Caco-2 (cell line): ENCODE data around the gene GPM6B. TPM values are rescaled to one million over a fixed set of nuclear protein-coding genes. Genes with fewer than 3 reads are reported as not detected.
A peak's percentile ranks its signal among the peaks of the same experiment; 100 is the strongest.

Source experiments
- BruUV-seq: library from RNA; stranded (reverse); fragments of 400-500 nt; replicated peaks from 2 replicates; lab custom pipeline; 2021; lab: Mats Ljungman, UMichigan
- CTCF ChIA-PET: fragments of 300-600 bp; sonication (Branson Sonifier 250); formaldehyde crosslinking; loops from one replicate; lab custom pipeline; 2022; ENCODE audit warnings: antibody characterized with exemption; lab: Charles Lee
- POLR2A ChIA-PET: fragments of 300-600 bp; sonication (Branson Sonifier 250); formaldehyde crosslinking; loops from one replicate; lab custom pipeline; 2022; ENCODE audit warnings: antibody characterized with exemption; lab: Charles Lee
- DNase-seq, 2 experiments: peaks; one replicate each; pipeline versions ENCODE4 v3.0.0 to v3.0.0-alpha.2; 2020 to 2022
- H3K27me3 ChIP-seq: replicated peaks from 2 replicates; pipeline ENCODE4 v1.6.0; 2011; ENCODE audit warnings: low read length; ENCODE audit not compliant: control insufficient read depth, insufficient read depth
- H3K36me3 ChIP-seq: 2 replicates; pipeline ENCODE4 v1.5.1; 2011; ENCODE audit warnings: low read length; ENCODE audit not compliant: control insufficient read depth, insufficient read depth
- H3K4me1 ChIP-seq: fragments of 250-450 bp; sonication (Bioruptor Pico); 2 replicates; pipeline ENCODE4 v1.5.1; 2020; ENCODE audit warnings: mild to moderate bottlenecking
- H3K4me3 ChIP-seq: 2 replicates; pipeline ENCODE4 v1.5.1; 2011; ENCODE audit warnings: low read depth, mild to moderate bottlenecking, control low read depth, low read length
- H3K9me3 ChIP-seq: fragments of 250-450 bp; sonication (Bioruptor Pico); 2 replicates; pipeline ENCODE4 v1.5.1; 2020; ENCODE audit warnings: mild to moderate bottlenecking, moderate library complexity
- H3K27ac Mint-ChIP-seq: one replicate; pipeline ENCODE4 v1.8.0; 2022; ENCODE audit warnings: mixed read lengths; ENCODE audit not compliant: unreplicated experiment
- H3K27me3 Mint-ChIP-seq: one replicate; pipeline ENCODE4 v1.8.0; 2022; ENCODE audit warnings: mixed read lengths; ENCODE audit not compliant: insufficient read depth, unreplicated experiment
- H3K36me3 Mint-ChIP-seq: one replicate; pipeline ENCODE4 v1.8.0; 2022; ENCODE audit warnings: mild to moderate bottlenecking, mixed read lengths; ENCODE audit not compliant: insufficient read depth, unreplicated experiment
- H3K4me1 Mint-ChIP-seq: one replicate; pipeline ENCODE4 v1.8.0; 2022; ENCODE audit warnings: low read depth, mixed read lengths; ENCODE audit not compliant: unreplicated experiment
- H3K4me3 Mint-ChIP-seq: one replicate; pipeline ENCODE4 v1.8.0; 2022; ENCODE audit warnings: mild to moderate bottlenecking, moderate library complexity, mixed read lengths; ENCODE audit not compliant: unreplicated experiment
- H3K9me3 Mint-ChIP-seq: one replicate; pipeline ENCODE4 v1.8.0; 2022; ENCODE audit warnings: mixed read lengths; ENCODE audit not compliant: unreplicated experiment
- CTCF ChIP-seq, 2 experiments: fragments of 200-600 bp in 1 of 2; IDR thresholded peaks; 1 replicate in 1 of 2; 2 replicates in 1 of 2; pipeline versions ENCODE4 v1.5.1 to v1.8.0; 2011 to 2022; ENCODE audit warnings: antibody characterized with exemption in 1 of 2, control low read depth in 1 of 2, inconsistent platforms in 1 of 2, low read depth in 1 of 2, low read length in 1 of 2, mild to moderate bottlenecking in 1 of 2, moderate library complexity in 1 of 2; ENCODE audit not compliant: insufficient read depth in 1 of 2, severe bottlenecking in 1 of 2, unreplicated experiment in 1 of 2
- intact Hi-C: fragments of 100-400 bp; cut with micrococcal nuclease; formaldehyde crosslinking; loops from one replicate; pipeline ENCODE4 v1.10.0; 2022; ENCODE audit not compliant: unreplicated experiment
- total RNA-seq: library from RNA; stranded (reverse); gene quantifications from 2 replicates; pipeline ENCODE4 v1.2.3, GENCODE V29; 2022

Gene GPM6B
- total RNA-seq, 1 experiment from 2014 or later, result 0.09 TPM

GRCh38 chrX:13768939-13769338, 48.0 kb downstream of the GPM6B start:
- ChIA-PET POLR2A (no interaction called here), CTCF (no interaction called here)
- no peaks in the 10 kb centered on the region for H3K9me3 Mint-ChIP-seq
- no peak for TF ChIP-seq CTCF (IDR thresholded peaks at IDR 0.05; ENCODE audit: insufficient read depth in 1 of 2, low read depth in 1 of 2, low read length in 1 of 2, severe bottlenecking in 1 of 2, unreplicated experiment in 1 of 2)
- Histone ChIP-seq H3K27me3 (no peaks in the 10 kb centered on the region), H3K4me1 (no peaks in the 10 kb centered on the region), H3K4me3 (no peak overlapping the region), H3K9me3 (no peaks in the 10 kb centered on the region), H3K36me3 (no peaks in the 10 kb centered on the region)
- H3K27ac Mint-ChIP-seq, result no peak overlapping the region
- no peak for DNase-seq
- no peak overlapping the region for H3K4me3 Mint-ChIP-seq
- BruUV-seq, result no TSS peak
- H3K27me3 Mint-ChIP-seq, result no peaks in the 10 kb centered on the region
- H3K36me3 Mint-ChIP-seq, result peaks cover 69% of the 10 kb centered on the region
- H3K4me1 Mint-ChIP-seq, result no peaks in the 10 kb centered on the region
- intact Hi-C loops, result no loop called here

GRCh38 chrX:13764765-13765164, 52.1 kb downstream of the GPM6B start:
- H3K4me3 Mint-ChIP-seq, result no peak overlapping the region
- no TSS peak for BruUV-seq
- H3K4me1 Mint-ChIP-seq, result no peaks in the 10 kb centered on the region
- POLR2A ChIA-PET, result no interaction called here
- H3K36me3 ChIP-seq, result no peaks in the 10 kb centered on the region
- CTCF ChIA-PET, result no interaction called here
- TF ChIP-seq CTCF (IDR thresholded peaks at IDR 0.05; ENCODE audit: insufficient read depth in 1 of 2, low read depth in 1 of 2, low read length in 1 of 2, severe bottlenecking in 1 of 2, unreplicated experiment in 1 of 2), result peak in 1 of 2 experiments; percentile 45
- no peak overlapping the region for H3K4me3 ChIP-seq
- no peaks in the 10 kb centered on the region for H3K27me3 Mint-ChIP-seq
- no peak overlapping the region for H3K27ac Mint-ChIP-seq
- H3K36me3 Mint-ChIP-seq, result peaks cover 68% of the 10 kb centered on the region
- no peaks in the 10 kb centered on the region for H3K9me3 Mint-ChIP-seq
- H3K4me1 ChIP-seq, result no peaks in the 10 kb centered on the region
- intact Hi-C loops, result no loop called here
- H3K9me3 ChIP-seq, result no peaks in the 10 kb centered on the region
- H3K27me3 ChIP-seq, result no peaks in the 10 kb centered on the region
- DNase-seq, result peak in 1 of 2 experiments; percentile 24

- Mint-ChIP-seq H3K27ac (no peak overlapping the region), H3K4me1 (no peaks in the 10 kb centered on the region), H3K4me3 (no peak overlapping the region), H3K9me3 (no peaks in the 10 kb centered on the region), H3K36me3 (peaks cover 66% of the 10 kb centered on the region), H3K27me3 (no peaks in the 10 kb centered on the region)
- Histone ChIP-seq H3K4me1 (no peaks in the 10 kb centered on the region), H3K27me3 (no peaks in the 10 kb centered on the region), H3K9me3 (no peaks in the 10 kb centered on the region), H3K4me3 (no peak overlapping the region), H3K36me3 (no peaks in the 10 kb centered on the region)
- ChIA-PET POLR2A (no interaction called here), CTCF (no interaction called here)
- no peak for DNase-seq
- BruUV-seq, result no TSS peak
- no peak for TF ChIP-seq CTCF (IDR thresholded peaks at IDR 0.05; ENCODE audit: insufficient read depth in 1 of 2, low read depth in 1 of 2, low read length in 1 of 2, severe bottlenecking in 1 of 2, unreplicated experiment in 1 of 2)
- intact Hi-C loops, result no loop called here
Observed at GRCh38 chrX:13764281-13764680, 52.6 kb downstream of the GPM6B start.
